Measurements from ENCODE around the gene EIF4E2.

GRCh38 chr2:232518844-232519243, 31.6 kb upstream of the EIF4E2 start:
- TF ChIP-seq CTCF (IDR thresholded peaks at IDR 0.05; ENCODE audit: extremely low read depth in 1 of 2, insufficient read depth in 1 of 2, low read depth in 1 of 2, low read length in 2 of 2) (no peak), POLR2A (IDR thresholded peaks at IDR 0.05; ENCODE audit: low read depth, low read length) (no peak), POLR2AphosphoS5 (IDR thresholded peaks at IDR 0.05; ENCODE audit: insufficient read depth, low read depth, low read length) (no peak)

Measured in endothelial cell of umbilical vein (primary cell).